GM18520 (cell line): Measurements from ENCODE around the gene NPIPB12.
"Not testable (repeated sequence)": the region's sequence is repeated elsewhere in the genome, so short reads cannot be mapped to it uniquely, and the experiment has no call there.

Experiments
- ATAC-seq: cut with Tn5 transposase; IDR thresholded peaks from one replicate; pipeline ENCODE4 v1.9.1; 2021; ENCODE audit not compliant: unreplicated experiment

The NPIPB12 gene

GRCh38 chr16:29506308-29506707, at the start of gene NPIPB12:
NPIPB12 (minus strand) TSS chr16:29506408.
- not testable (repeated sequence) for ATAC-seq

- not testable (repeated sequence) for ATAC-seq
Measured at GRCh38 chr16:29521520-29521919, 15.3 kb upstream of the NPIPB12 start.

GRCh38 chr16:29482276-29482675, 23.9 kb downstream of the NPIPB12 start:
- ATAC-seq = not testable (repeated sequence)

- ATAC-seq = not testable (repeated sequence)
Measured at GRCh38 chr16:29472065-29472464, 34.1 kb downstream of the NPIPB12 start.

- not testable (repeated sequence) for ATAC-seq
Measured at GRCh38 chr16:29469660-29470059, 36.5 kb downstream of the NPIPB12 start.

GRCh38 chr16:29467654-29468366, 38.4 kb downstream of the NPIPB12 start:
- ATAC-seq = not testable (repeated sequence)

GRCh38 chr16:29466904-29467303, 39.3 kb downstream of the NPIPB12 start:
- ATAC-seq = not testable (repeated sequence)

GRCh38 chr16:29465985-29466824, 40.0 kb downstream of the NPIPB12 start:
- ATAC-seq = not testable (repeated sequence)

- ATAC-seq = not testable (repeated sequence)
Measured at GRCh38 chr16:29460647-29461030, 45.6 kb downstream of the NPIPB12 start.

GRCh38 chr16:29459706-29460646, 46.2 kb downstream of the NPIPB12 start, which contains the start of gene SULT1A4:
SULT1A4 (plus strand) TSS chr16:29459913; CDS start chr16:29461386, 1,473 bp downstream.
- not testable (repeated sequence) for ATAC-seq

GRCh38 chr16:29457660-29458059, 48.5 kb downstream of the NPIPB12 start:
- ATAC-seq = not testable (repeated sequence)

- ATAC-seq = peak; percentile 34
Measured at GRCh38 chr16:29454828-29455227, 51.4 kb downstream of the NPIPB12 start.

GRCh38 chr16:29454269-29454668, 51.9 kb downstream of the NPIPB12 start, which contains the start of the genes BOLA2 and SLX1B:
BOLA2 (minus strand) TSS chr16:29454351; CDS start chr16:29454253, 98 bp downstream.
SLX1B (plus strand) TSS chr16:29454533.
- ATAC-seq = peak; percentile 88

GRCh38 chr16:29453754-29454153, 52.5 kb downstream of the NPIPB12 start:
- not testable (repeated sequence) for ATAC-seq
